Measurements from ENCODE around the gene APOH. TPM values are rescaled to one million over a fixed set of nuclear protein-coding genes. Genes with fewer than 3 reads are reported as not detected.

Gene APOH
- polyA plus RNA-seq, 1 of the 3 experiments (the other 2 are of a cell fraction): not detected

DNA sequence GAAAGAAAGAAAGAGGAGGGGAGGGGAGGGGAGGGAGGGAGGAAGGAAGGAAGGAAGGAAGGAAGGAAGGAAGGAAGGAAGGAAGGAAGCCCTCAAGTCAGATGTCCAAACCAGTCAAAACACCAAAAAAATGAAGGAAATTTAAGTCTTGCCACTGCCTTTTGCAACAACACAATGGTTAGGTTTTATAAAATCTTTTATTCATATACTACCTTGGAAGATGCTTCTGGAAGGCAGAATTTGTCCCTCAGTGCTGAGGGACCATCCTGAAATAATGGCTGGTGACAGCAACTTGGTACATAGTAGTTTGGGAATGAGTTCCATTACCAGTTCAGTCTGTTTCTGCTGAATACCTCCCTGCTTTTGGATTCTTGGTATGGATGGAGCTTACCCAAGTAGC, 7.9 kb downstream of the APOH start:
- CTCF ChIA-PET: interaction anchor here (1.1 to 1.6 kb wide), 4 partner anchors 15 to 404 kb away, joined by 3 read pairs; no protein-coding TSS in a partner anchor

More for the DNA sequence above, 7.9 kb downstream of the APOH start:
- H3K36me3 ChIP-seq (replicated peaks in 1 of 2; ENCODE audit: control insufficient read depth in 1 of 2, insufficient read depth in 2 of 2, low read length in 1 of 2): no peaks in the 10 kb centered on the region
- H3F3A ChIP-seq (replicated peaks; ENCODE audit: insufficient read depth): no peaks in the 10 kb centered on the region
- no peak overlapping the region for H2AFZ ChIP-seq (ENCODE audit: low read depth)
- H4K20me1 ChIP-seq (ENCODE audit: insufficient read depth): no peaks in the 10 kb centered on the region
- H3K4me1 ChIP-seq (ENCODE audit: control insufficient read depth in 1 of 2, insufficient read depth in 2 of 2, low read depth in 1 of 2, low read length in 1 of 2): no peaks in the 10 kb centered on the region
- peaks cover 14% of the 10 kb centered on the region; the same call in 1 of the 2 replicates for H3K27me3 ChIP-seq (ENCODE audit: insufficient read depth)
- TF ChIP-seq RFX5 (IDR thresholded peaks at IDR 0.05; ENCODE audit: low read length) (no peak), GATA2 (CRISPR knock-in tag; IDR thresholded peaks at IDR 0.05) (no peak), POLR2AphosphoS5 (IDR thresholded peaks at IDR 0.05; ENCODE audit: low read depth, low read length) (no peak), CTCF (IDR thresholded peaks at IDR 0.05) (no peak), EP300 (IDR thresholded peaks at IDR 0.05; ENCODE audit: borderline replicate concordance in 1 of 2, low read depth in 1 of 2, low read length in 1 of 2) (no peak), NRF1 (IDR thresholded peaks at IDR 0.05; ENCODE audit: low read depth, low read length) (no peak), MEF2A (IDR thresholded peaks at IDR 0.05; ENCODE audit: borderline replicate concordance, low read depth) (no peak), NFIC (IDR thresholded peaks at IDR 0.05; ENCODE audit: borderline replicate concordance) (no peak), USF1 (IDR thresholded peaks at IDR 0.05; ENCODE audit: borderline replicate concordance, low read depth) (no peak), YY1 (IDR thresholded peaks at IDR 0.05; ENCODE audit: low read depth) (no peak), TEAD4 (IDR thresholded peaks at IDR 0.05; ENCODE audit: borderline replicate concordance, insufficient read depth) (no peak), MXI1 (IDR thresholded peaks at IDR 0.05; ENCODE audit: low read depth, low read length) (no peak), GABPA (IDR thresholded peaks at IDR 0.05; ENCODE audit: low read depth) (no peak), FOSL2 (IDR thresholded peaks at IDR 0.05; ENCODE audit: borderline replicate concordance, low read depth) (no peak), JUND (IDR thresholded peaks at IDR 0.05) (no peak), FOXM1 (IDR thresholded peaks at IDR 0.05; ENCODE audit: low read depth) (no peak), MAX (IDR thresholded peaks at IDR 0.05; ENCODE audit: low read depth) (no peak)
- TF ChIP-seq, protein P1, sequence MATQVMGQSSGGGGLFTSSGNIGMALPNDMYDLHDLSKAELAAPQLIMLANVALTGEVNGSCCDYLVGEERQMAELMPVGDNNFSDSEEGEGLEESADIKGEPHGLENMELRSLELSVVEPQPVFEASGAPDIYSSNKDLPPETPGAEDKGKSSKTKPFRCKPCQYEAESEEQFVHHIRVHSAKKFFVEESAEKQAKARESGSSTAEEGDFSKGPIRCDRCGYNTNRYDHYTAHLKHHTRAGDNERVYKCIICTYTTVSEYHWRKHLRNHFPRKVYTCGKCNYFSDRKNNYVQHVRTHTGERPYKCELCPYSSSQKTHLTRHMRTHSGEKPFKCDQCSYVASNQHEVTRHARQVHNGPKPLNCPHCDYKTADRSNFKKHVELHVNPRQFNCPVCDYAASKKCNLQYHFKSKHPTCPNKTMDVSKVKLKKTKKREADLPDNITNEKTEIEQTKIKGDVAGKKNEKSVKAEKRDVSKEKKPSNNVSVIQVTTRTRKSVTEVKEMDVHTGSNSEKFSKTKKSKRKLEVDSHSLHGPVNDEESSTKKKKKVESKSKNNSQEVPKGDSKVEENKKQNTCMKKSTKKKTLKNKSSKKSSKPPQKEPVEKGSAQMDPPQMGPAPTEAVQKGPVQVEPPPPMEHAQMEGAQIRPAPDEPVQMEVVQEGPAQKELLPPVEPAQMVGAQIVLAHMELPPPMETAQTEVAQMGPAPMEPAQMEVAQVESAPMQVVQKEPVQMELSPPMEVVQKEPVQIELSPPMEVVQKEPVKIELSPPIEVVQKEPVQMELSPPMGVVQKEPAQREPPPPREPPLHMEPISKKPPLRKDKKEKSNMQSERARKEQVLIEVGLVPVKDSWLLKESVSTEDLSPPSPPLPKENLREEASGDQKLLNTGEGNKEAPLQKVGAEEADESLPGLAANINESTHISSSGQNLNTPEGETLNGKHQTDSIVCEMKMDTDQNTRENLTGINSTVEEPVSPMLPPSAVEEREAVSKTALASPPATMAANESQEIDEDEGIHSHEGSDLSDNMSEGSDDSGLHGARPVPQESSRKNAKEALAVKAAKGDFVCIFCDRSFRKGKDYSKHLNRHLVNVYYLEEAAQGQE (IDR thresholded peaks at IDR 0.05; ENCODE audit: low read depth, low read length): no peak
- TF ChIP-seq, protein P2, sequence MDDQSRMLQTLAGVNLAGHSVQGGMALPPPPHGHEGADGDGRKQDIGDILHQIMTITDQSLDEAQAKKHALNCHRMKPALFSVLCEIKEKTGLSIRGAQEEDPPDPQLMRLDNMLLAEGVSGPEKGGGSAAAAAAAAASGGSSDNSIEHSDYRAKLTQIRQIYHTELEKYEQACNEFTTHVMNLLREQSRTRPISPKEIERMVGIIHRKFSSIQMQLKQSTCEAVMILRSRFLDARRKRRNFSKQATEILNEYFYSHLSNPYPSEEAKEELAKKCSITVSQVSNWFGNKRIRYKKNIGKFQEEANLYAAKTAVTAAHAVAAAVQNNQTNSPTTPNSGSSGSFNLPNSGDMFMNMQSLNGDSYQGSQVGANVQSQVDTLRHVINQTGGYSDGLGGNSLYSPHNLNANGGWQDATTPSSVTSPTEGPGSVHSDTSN (IDR thresholded peaks at IDR 0.05): no peak
- TF ChIP-seq, protein P3, sequence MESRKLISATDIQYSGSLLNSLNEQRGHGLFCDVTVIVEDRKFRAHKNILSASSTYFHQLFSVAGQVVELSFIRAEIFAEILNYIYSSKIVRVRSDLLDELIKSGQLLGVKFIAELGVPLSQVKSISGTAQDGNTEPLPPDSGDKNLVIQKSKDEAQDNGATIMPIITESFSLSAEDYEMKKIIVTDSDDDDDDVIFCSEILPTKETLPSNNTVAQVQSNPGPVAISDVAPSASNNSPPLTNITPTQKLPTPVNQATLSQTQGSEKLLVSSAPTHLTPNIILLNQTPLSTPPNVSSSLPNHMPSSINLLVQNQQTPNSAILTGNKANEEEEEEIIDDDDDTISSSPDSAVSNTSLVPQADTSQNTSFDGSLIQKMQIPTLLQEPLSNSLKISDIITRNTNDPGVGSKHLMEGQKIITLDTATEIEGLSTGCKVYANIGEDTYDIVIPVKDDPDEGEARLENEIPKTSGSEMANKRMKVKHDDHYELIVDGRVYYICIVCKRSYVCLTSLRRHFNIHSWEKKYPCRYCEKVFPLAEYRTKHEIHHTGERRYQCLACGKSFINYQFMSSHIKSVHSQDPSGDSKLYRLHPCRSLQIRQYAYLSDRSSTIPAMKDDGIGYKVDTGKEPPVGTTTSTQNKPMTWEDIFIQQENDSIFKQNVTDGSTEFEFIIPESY (IDR thresholded peaks at IDR 0.05; ENCODE audit: borderline replicate concordance, low read depth): no peak
- POLR2A ChIA-PET: no interaction called here
- H3K9ac ChIP-seq: no peak overlapping the region
- H3K27ac ChIP-seq (ENCODE audit: low read depth in 2 of 2, low read length in 1 of 2): no peak overlapping the region
- H3K4me3 ChIP-seq (ENCODE audit: low read depth in 2 of 2, low read length in 1 of 2): no peak overlapping the region
- no peaks in the 10 kb centered on the region for H3K9me2 ChIP-seq
- H3K4me2 ChIP-seq: no peak overlapping the region
- H3K79me2 ChIP-seq (ENCODE audit: insufficient read depth): no peaks in the 10 kb centered on the region
- no peaks in the 10 kb centered on the region for H3K9me3 ChIP-seq
- no peak for DNase-seq

All from SK-N-SH (cell line).